T-helper 2 cell (primary cell): ENCODE measurements around the gene PCBD2.
"Not testable (repeated sequence)": the region's sequence is repeated elsewhere in the genome, so short reads cannot be mapped to it uniquely, and the experiment has no call there.

ENCODE experiments used
- DNase-seq, 5 experiments: peaks; one replicate each; pipeline versions ENCODE4 v3.0.0 to v3.0.0-alpha.2; 2012 to 2022

PCBD2 gene

DNA sequence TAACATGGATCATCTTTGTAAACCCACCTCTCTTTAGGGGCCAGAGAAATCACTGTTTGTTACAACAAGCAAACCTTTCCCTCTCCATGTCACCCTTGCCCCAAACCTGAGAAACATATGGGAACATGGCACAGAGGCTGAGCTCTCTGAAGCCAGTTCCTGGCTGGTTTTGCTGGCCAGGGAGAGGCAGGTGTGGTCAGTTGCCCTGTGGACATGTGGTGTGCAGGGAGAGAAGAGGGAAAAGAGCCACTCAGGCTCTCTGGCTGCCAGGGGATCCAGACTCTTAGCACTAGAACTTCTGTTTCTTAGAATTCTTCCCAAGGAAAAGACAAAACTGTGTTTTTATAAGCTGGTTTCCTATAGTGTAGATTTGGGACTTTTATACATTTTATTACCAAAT lies 58.2 kb downstream of the PCBD2 start:
- DNase-seq = no peak

DNA sequence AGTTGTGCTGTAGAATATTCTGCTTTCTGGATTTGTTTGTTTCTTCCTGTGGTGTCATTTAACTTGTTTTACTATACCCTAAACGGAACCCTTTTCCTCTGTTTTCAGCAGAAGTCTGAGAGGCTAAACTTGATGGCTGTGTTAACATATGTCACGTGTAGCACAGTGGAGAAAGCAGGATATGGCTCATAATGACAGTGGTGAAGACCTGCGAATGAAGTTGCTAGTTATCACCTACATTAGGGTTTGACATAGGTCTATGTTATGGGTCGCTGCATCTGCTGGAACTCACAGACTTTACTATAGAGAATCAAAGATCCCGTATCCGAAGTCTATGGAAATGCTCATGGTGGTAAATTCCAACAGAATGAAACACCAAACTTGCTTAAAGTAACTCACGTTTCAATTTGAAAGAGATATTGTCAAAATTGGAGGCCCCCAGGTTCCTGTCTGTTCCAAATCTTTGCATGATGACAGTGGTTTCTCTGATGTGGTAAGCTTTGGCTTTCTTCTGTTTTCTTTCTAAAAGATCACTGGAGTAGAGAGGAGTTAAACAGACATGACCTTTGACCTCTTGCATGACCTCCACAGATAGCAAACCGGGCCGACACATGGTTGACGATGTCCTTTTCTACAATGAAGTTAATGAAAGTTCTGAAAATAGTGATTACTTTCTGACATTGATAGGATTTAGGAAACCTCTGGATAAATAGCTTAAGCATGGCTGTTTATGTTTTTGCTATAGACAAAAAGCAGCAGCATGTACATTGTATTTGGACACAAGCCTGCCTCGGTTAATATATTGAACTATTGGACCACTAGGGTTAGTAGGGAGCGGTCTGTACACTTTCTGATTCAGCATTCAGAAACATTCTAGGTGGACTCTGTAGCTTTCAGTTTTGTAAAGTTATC lies 59.7 kb downstream of the PCBD2 start:
- peak in 2 of 5 experiments; percentile 7 to 73 for DNase-seq

DNA sequence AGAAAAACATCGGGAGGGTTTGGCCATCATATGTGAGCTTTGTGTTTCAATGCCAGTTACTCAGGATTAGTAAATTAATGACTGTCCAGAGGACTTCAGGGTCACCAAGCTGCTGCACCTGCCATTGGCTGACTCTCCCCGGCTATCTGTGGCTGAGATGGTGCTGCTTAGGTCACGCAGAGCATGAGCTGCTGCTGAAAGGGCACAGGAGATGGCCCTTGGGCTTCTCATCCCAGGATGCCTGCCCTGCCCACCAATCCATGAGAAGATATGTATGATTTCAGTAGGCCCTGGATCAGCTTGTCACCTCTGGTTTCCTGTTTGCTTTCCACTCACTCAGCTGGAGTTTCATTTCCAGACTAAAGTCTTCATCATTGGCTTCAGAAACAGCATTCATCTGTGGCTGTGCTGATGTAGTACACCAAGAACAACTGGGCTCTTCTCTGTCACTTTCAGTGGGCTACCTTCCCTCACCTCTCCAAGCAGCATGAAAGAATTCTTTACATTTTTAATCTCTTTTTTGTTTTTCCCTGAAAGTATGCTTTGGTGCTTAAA lies 60.4 kb downstream of the PCBD2 start:
- peak in 1 of 5 experiments; percentile 29 for DNase-seq

- DNase-seq = no peak
Observed at GRCh38 chr5:134967607-134968006, 62.7 kb downstream of the PCBD2 start, which contains the start of gene CATSPER3. TSS of gene CATSPER3 (plus strand) at chr5:134967907. CDS start at chr5:134967992, 85 bp downstream.

DNA sequence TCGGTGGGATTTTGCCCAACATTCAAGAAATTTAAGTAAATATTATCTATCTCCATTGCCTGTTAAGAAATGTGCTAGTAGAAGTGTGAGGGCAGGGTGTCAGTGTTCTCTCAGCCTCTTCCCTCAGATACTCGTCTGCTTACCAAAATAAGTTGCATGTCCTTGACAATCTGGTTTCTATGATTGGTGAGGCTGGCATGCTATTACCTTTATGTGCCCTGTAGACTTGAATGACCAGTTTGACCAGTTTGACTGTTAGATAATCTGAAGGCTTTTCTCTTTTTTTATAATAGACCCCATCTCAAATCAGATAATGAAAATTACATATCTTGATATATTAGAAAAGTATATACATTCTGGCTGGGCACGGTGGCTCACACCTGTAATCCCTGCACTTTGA lies 63.1 kb downstream of the PCBD2 start:
- DNase-seq = no peak

DNA sequence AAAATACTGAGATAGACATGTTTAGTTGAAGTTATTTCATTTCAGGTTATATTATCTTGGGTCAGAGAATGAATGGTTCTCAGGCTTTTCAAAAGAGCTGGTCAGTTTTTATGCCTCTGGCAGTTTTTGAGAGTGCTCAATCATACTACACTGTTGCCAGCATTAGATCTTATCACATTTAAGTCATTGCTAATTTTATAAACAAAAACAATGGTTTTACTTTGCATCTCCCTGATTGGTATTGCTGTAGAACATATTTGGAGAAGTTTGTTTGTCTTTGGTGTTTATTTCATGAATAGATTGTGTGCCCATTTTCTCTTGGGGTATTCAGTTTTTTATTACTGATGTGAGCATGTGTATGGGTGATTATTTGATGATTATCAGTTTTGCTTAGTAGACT lies 64.2 kb downstream of the PCBD2 start:
- DNase-seq = no peak

GRCh38 chr5:134975078-134975715 lies 70.3 kb downstream of the PCBD2 start:
- DNase-seq = no peak

DNA sequence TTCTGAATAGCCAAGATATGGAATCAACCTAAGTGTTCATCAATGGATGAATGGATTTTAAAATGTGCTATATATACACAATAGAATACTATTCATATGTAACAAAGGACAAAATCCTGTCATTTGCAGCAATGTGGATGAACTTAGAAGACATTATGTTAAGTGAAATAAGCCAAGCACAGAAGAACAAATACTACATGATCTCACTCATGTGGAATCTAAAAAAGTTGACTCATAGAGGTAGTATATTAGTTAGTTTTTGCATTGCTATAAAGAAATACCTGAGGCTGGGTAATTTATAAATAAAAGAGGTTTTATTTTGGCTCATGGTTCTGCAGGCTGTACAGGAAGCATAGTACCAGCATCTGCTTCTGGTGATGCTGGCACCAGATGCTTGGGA lies 70.9 kb downstream of the PCBD2 start:
- DNase-seq = no peak

- no peak for DNase-seq
Observed at GRCh38 chr5:134976841-134977240, 71.9 kb downstream of the PCBD2 start.

- DNase-seq = no peak
Observed at GRCh38 chr5:134979416-134979815, 74.5 kb downstream of the PCBD2 start.

- DNase-seq = no peak
Observed at GRCh38 chr5:134982230-134982629, 77.3 kb downstream of the PCBD2 start.

- DNase-seq = peak in 1 of 5 experiments; percentile 74
Observed at GRCh38 chr5:134989266-134989830, 84.4 kb downstream of the PCBD2 start.

GRCh38 chr5:134990183-134990582 lies 85.3 kb downstream of the PCBD2 start:
- not testable (repeated sequence) for DNase-seq

GRCh38 chr5:134992148-134992547 lies 87.2 kb downstream of the PCBD2 start:
- DNase-seq = no peak

DNA sequence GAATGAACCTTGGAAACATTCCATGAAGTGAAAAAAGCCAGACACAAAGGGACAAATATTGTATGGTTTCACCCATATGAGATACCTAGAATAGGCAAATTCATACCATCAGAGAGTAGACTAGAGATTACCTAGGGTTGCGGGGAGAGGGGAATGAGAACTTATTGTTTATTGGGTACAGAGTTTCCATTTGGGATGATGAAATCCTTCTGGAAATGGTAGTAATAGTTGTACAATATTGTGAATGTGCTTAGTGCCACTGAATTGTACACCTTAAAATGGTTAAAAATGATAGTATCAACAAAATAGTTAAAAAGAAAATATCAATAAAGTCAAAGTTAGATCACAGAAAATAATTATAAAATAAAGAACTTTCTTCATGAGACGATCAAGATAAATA lies 88.2 kb downstream of the PCBD2 start:
- DNase-seq = no peak

DNA sequence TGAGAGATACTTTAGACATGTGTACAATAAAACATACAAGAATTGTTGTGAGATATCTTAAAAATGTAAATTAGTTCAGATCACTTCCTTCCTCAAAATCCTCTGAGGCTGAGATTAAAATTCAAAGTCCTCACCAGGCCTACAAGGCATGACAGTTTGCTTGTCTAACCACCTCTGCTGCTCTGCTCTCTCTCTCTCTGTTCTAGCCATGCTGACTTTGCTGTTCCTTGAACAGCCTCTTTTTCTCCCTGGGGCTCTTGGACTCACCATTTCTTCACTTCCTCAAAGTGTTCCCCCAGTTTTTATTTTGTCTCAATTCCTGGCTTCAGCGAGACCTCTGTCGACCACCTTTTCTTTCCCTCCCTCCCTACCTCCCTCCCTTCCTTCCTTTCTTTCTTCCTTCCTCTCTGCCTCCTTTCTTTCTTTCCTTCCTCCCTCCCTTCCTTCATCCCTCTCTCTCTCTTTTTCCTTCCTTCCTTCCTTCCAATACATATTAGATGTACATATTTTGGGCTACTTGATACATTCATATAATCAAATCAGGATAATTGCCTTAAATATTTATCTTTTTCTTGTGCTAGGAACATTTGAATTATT lies 89.7 kb downstream of the PCBD2 start:
- no peak for DNase-seq

DNA sequence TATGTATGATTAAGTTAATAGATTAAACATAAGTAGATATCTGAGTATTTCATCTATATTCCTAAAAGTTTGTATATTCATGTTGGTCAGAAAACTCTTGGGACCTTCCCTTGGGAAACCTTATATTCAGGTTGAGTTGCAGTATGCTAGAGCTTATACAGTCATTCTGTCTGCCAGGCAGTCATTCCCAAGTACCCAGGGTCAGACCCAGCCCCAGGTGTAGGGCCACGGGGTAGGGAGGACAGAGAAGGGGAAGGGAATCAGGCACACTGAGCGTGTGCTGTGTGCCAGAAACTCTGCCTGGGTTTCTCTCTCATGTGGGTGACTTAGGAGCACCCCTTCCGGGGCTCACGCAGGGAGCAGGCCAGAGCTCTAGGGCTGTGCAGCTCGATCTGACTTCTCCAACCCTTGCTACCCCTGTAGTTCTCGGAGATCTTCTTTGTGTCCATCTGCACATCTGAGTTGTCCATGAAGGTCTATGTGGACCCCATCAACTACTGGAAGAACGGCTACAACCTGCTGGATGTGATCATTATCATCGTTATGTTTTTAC lies 91.0 kb downstream of the PCBD2 start:
- no peak for DNase-seq

GRCh38 chr5:134997015-134997414 lies 92.1 kb downstream of the PCBD2 start:
- no peak for DNase-seq

DNA sequence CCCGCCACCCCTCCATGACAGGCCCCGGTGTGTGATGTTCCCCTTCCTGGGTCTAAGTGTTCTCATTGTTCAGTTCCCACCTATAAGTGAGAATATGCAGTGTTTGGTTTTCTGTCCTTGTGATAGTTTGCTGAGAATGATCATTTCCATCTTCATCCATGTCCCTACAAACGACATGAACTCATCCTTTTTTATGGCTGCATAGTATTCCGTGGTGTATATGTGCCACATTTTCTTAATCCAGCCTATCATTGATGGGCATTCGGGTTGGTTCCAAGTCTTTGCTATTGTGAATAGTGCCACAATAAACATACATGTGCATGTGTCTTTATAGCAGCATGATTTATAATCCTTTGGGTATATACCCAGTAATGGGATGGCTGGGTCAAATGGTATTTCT lies 93.1 kb downstream of the PCBD2 start:
- DNase-seq = not testable (repeated sequence)

DNA sequence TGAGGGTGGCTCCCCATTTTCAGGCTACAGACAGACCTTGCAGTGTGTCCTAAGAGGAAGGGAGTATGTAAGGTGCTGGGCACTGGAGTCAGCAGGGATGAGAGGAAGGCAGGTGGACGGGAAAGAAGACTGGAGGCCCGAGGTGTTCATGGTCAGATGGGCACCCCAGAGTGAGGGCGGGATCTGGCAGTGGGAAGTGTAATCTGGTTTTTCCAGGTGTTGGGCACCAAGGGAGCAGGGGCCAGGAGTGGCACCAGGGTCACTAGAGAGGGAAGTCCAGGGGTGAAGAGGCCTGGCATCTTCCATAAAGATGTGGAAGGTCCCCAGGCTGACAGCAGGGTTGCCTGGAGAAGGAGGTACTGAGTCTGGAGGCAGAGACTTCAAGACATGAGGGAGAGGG lies 99.4 kb downstream of the PCBD2 start:
- DNase-seq = no peak

DNA sequence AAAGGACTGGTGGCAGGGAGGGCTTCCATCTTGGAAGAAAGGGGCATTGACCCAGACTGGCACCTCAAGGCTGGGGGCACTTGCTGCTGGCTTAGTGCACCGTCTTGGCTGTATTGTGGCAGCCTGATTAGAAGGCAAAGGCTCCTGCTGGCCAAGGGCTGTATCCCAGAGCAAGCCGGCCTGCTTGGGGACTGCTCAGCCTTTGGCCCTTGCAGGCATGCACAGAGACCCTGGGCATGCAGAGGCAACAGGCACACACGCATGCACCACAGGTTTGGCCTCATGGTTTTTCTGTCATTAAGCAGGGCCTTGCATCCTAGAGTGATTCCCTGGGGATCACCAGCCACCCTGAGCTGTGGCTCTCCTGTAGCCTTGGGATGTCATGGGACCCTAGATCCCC lies 100.1 kb downstream of the PCBD2 start:
- DNase-seq = no peak

- DNase-seq = no peak
Observed at GRCh38 chr5:135007305-135007704, 102.4 kb downstream of the PCBD2 start.
